Mucosa of descending colon (tissue), 3 donors: Measurements from ENCODE around the gene WDCP. TPM values are rescaled to one million over a fixed set of nuclear protein-coding genes. Genes with fewer than 3 reads are reported as not detected.

Source experiments
- ATAC-seq: fragments of 200-7000 bp; cut with Tn5 transposase; one replicate; pipeline ENCODE4 v1.9.1; 2020; ENCODE audit warnings: mild to moderate bottlenecking, moderate library complexity
- DNase-seq, 3 donors: peaks; one replicate each; pipeline ENCODE4 v3.0.0-alpha.2; 2020
- H3K36me3 ChIP-seq: fragments of 200-600 bp; one replicate; pipeline ENCODE4 v1.8.0; 2021; ENCODE audit warnings: low read depth, mild to moderate bottlenecking
- H3K4me1 ChIP-seq: fragments of 200-600 bp; one replicate; pipeline ENCODE4 v1.8.0; 2021; ENCODE audit warnings: low read depth, mild to moderate bottlenecking
- H3K4me3 ChIP-seq: fragments of 200-600 bp; one replicate; pipeline ENCODE4 v1.8.0; 2021; ENCODE audit warnings: mild to moderate bottlenecking
- H3K9me3 ChIP-seq: fragments of 200-600 bp; one replicate; pipeline ENCODE4 v1.8.0; 2021; ENCODE audit warnings: mild to moderate bottlenecking
- CTCF ChIP-seq: fragments of 200-600 bp; IDR thresholded peaks from one replicate; pipeline ENCODE4 v1.8.0; 2022; ENCODE audit warnings: antibody characterized with exemption, mild to moderate bottlenecking
- intact Hi-C, 2 donors: fragments of 100-400 bp; cut with DNase I in 1 of 2; cut with micrococcal nuclease in 1 of 2; formaldehyde crosslinking; loops; one replicate each; pipeline versions ENCODE4 v1.11.0 to v1.11.1; 2022; cut with DNase I, micrococcal nuclease
- total RNA-seq, 3 donors: library from RNA; stranded (reverse); fragmentation: NEBNext Ultra II Directional in 2 of 3; extraction: Animal tissue kit (Norgen Biotek cat#: 25700) in 2 of 3; gene quantifications; one replicate each; pipeline versions ENCODE4 v1.2.1 to v1.2.4, GENCODE V29; 2021 to 2023
- donor health status: DM: no; HTN: no; CAD: no; lungs with moderate emphysema.
- donor health status: DM: no; HTN: no; CAD: no.
- donor health status: DM: no; HTN: yes; CAD: no.

WDCP gene
- total RNA-seq, 3 donors from 2014 or later = 3.3 to 12.7 (median 4.6) TPM

DNA sequence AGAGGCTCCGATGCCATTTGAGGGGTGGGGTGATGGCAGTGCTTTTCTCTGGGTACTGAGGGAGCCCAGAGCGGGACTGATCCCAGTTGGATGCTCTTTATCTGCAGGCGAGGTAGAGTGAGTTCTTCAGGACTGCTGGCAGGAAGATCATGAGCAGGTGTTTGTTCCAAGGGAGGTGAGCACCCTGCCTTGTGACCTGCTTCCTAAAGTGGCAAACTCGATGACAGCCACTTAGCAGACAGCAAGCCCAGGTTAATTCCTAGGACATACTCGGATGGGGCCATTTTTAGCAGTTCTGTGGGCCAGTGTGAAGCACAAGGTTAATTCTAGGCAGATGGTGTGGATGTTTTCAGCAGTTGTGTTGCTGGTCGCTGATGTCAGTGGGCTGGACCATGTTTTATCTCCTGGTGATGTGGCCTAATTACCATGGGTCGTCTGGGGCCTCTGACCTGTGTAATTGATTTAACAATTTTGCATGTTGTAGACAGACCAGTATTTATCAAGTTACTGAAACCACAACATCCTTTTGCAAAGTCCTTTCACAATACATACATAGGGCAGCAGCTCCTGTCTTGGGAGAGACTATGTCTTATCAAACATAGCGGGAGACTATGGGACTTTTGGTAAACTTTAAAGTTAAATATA lies 7.3 kb upstream of the WDCP start:
- no peak for DNase-seq

DNA sequence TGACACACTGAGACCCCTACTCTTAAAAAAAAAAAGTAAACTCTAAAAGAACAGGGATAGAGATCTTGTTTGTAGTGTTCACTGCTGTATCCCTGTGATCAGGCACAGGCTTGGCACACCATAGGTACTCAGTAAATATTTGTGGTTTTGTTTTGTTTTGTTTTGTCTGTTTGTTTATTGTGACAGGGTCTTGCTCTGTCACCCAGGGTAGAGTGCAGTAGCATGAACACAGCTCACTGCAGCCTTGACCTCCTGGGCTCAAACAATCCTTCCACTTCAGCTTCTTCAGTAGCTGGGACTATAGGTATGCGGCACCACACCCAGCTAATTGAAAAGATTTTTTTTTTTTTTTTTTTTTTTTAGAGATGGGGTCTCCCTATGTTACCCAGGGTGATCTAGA lies 5.8 kb upstream of the WDCP start:
- Histone ChIP-seq H3K36me3 (no peaks in the 10 kb centered on the region), H3K4me1 (peaks cover 6% of the 10 kb centered on the region), H3K4me3 (no peak overlapping the region), H3K9me3 (no peaks in the 10 kb centered on the region)
- no peak for DNase-seq
- no peak for TF ChIP-seq CTCF
- intact Hi-C loops = no loop called here
- no peak for ATAC-seq

More for the DNA sequence above, 7.3 kb upstream of the WDCP start:
- TF ChIP-seq CTCF = no peak
- no peaks in the 10 kb centered on the region for H3K36me3 ChIP-seq
- no peaks in the 10 kb centered on the region for H3K9me3 ChIP-seq
- intact Hi-C loops = no loop called here
- H3K4me3 ChIP-seq = no peak overlapping the region
- ATAC-seq = no peak
- H3K4me1 ChIP-seq = no peaks in the 10 kb centered on the region

DNA sequence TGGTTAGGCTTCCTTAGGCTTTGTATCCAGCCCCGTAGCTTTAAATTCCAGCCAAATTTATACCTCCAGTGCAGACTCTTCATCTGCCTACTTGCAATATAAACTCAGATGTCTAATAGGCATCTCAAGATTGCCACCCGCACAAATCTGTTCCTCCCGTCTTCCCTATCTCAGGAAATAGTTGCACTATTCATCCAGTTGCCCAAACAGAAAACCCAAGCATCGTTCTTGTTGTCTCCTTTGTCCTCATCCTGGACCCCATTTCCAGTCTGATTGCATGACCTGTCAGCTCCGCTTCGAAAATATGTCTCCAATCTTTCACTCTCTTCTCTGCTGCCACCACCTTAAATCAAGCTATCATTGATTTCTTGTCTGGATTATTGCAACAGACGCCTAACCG lies 4.6 kb upstream of the WDCP start:
- no peak for TF ChIP-seq CTCF
- no peak for ATAC-seq
- Histone ChIP-seq H3K4me1 (peaks cover 6% of the 10 kb centered on the region), H3K9me3 (no peaks in the 10 kb centered on the region), H3K4me3 (no peak overlapping the region), H3K36me3 (no peaks in the 10 kb centered on the region)
- no peak for DNase-seq
- intact Hi-C loops = no loop called here

DNA sequence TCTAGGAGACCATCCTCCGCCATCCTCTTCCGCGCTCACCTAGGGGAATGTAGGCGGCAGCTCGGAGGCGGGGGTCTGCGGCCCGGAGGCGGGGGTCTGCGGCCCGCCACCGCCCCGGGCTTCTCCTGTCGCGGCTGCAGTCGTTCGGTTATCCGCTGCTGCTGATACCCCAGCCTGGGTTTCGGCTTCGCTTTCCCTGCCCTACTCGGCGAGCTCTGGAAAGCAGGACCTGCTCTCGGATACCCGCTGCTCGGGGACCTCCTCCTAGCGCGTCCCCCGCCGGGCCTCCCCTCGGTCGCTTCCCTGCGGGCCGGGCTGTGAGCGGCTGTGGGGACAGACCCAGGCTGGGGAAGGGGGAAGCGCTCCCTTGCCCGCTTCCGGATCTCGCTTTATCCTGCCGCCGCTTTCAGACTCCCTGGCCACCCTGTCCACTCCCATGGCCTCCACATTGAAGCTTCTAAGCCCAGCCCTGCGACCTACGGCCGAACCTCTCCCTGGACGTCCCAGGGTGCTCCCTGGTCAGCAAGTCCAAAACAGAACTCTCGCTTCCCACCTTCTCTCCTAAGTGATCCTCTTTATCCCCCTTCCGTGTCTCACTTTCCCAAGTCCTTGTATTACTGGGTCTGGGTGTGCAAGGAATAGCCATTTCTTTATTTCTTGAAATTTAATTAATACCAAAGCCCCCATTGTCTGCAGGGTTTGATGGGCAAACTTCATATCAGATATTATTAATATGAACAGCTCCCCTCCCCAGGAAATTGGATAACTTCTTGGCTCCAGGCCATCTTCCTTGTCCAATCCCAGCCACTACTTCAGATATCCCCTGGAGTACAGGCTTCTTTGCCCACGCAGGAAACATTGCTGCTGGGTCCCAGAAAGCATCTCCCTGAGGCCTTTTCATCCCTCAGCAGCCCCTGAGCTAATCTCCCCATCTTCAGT lies 3.1 kb upstream of the WDCP start:
- Histone ChIP-seq H3K36me3 (no peaks in the 10 kb centered on the region), H3K4me3 (peak overlapping the region; percentile 17), H3K4me1 (peaks cover 6% of the 10 kb centered on the region), H3K9me3 (no peaks in the 10 kb centered on the region)
- TF ChIP-seq CTCF = no peak
- intact Hi-C loops = no loop called here
- DNase-seq (peak; percentile 23 to 58 (median 48)), ATAC-seq (no peak)

DNA sequence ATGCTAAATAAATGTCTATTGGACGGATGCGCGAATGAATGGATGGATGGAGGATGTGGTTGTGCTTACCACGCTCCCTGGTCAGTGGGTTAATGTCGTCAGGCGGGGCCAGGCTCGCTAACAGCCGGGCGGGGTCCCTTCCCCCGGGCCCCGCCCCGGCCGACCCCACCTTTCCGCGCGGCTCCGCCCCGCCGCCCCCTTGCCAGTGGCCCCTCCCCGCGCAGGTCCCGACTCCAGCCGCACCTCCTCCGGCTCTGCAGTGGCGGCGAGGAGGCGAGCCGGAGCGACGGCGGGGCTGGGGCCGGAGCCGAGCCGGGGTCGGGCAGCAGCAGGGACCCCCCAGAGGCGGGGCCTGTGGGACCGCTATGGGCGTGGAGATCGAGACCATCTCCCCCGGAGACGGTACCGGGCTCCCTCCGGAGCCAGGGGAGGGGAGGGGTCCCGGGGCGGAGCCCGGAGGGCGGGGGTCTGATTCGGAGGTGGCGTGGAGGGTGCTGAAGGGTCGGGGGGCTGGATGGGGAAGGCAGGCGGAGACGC lies 2.4 kb upstream of the WDCP start, which contains the start of gene FKBP1B:
FKBP1B (plus strand) TSS at position 257 of the 537 bp plus-strand sequence; CDS start at position 366, 109 bp downstream.
- peaks cover 6% of the 10 kb centered on the region for H3K4me1 ChIP-seq
- H3K4me3 ChIP-seq = peak within 1 kb of the TSS; percentile 17
- ATAC-seq = peak; percentile 73
- H3K36me3 ChIP-seq = no peaks in the 10 kb centered on the region
- no peak for TF ChIP-seq CTCF
- no peaks in the 10 kb centered on the region for H3K9me3 ChIP-seq
- peak; percentile 76 to 86 (median 80) for DNase-seq
- intact Hi-C loops = no loop called here
